Loucy (cell line): ENCODE measurements around the gene PLEKHD1.

Source experiments
- H2AFZ ChIP-seq: fragments of 200-600 bp; sonication (generic); 2 replicates; pipeline ENCODE4 v1.6.0; 2016; ENCODE audit warnings: antibody characterized with exemption, mild to moderate bottlenecking, low read length, moderate library complexity
- H3F3A ChIP-seq: fragments of 200-600 bp; 2 replicates; pipeline ENCODE4 v1.6.0; 2016; ENCODE audit warnings: antibody characterized with exemption, low read depth, mild to moderate bottlenecking
- H3K27me3 ChIP-seq: fragments of 200-600 bp; sonication (generic); 2 replicates; pipeline ENCODE4 v1.6.1; 2014; ENCODE audit warnings: low read length, mild to moderate bottlenecking; ENCODE audit not compliant: insufficient read depth, poor library complexity, severe bottlenecking
- H3K36me3 ChIP-seq: fragments of 200-600 bp; sonication (generic); 2 replicates; pipeline ENCODE4 v1.6.1; 2016; ENCODE audit warnings: low read length; ENCODE audit not compliant: insufficient read depth
- H3K4me1 ChIP-seq: fragments of 200-600 bp; sonication (generic); 2 replicates; pipeline ENCODE4 v1.5.1; 2014; ENCODE audit warnings: low read length, mild to moderate bottlenecking; ENCODE audit not compliant: insufficient read depth, poor library complexity, severe bottlenecking
- H3K4me2 ChIP-seq: fragments of 200-600 bp; sonication (generic); 2 replicates; pipeline ENCODE4 v1.6.0; 2014; ENCODE audit warnings: antibody characterized with exemption, low read length, low read depth, mild to moderate bottlenecking; ENCODE audit not compliant: poor library complexity, severe bottlenecking
- H3K4me3 ChIP-seq: fragments of 200-600 bp; sonication (generic); 2 replicates; pipeline ENCODE4 v1.5.1; 2014; ENCODE audit warnings: low read length, mild to moderate bottlenecking, mixed read lengths; ENCODE audit not compliant: poor library complexity, severe bottlenecking
- H3K79me2 ChIP-seq: fragments of 200-600 bp; sonication (generic); 2 replicates; pipeline ENCODE4 v1.6.1; 2014; ENCODE audit warnings: low read length; ENCODE audit not compliant: insufficient read depth
- H3K9ac ChIP-seq: fragments of 200-600 bp; sonication (generic); 2 replicates; pipeline ENCODE4 v1.6.0; 2014; ENCODE audit warnings: mild to moderate bottlenecking, low read depth, low read length, moderate library complexity; ENCODE audit not compliant: poor library complexity, severe bottlenecking
- H3K9me2 ChIP-seq: fragments of 200-600 bp; sonication (generic); replicated peaks from 2 replicates; pipeline ENCODE4 v1.6.1; 2016; ENCODE audit warnings: low read depth, low read length, mixed read lengths
- H3K9me3 ChIP-seq: fragments of 200-600 bp; sonication (generic); 2 replicates; pipeline ENCODE4 v1.6.1; 2014; ENCODE audit warnings: mild to moderate bottlenecking, antibody characterized with exemption, low read length, low read depth; ENCODE audit not compliant: insufficient read depth
- H4K20me1 ChIP-seq: fragments of 200-600 bp; sonication (generic); 2 replicates; pipeline ENCODE4 v1.6.0; 2014; ENCODE audit warnings: antibody characterized with exemption, low read length, mild to moderate bottlenecking; ENCODE audit not compliant: insufficient read depth, poor library complexity, severe bottlenecking
- CTCF ChIP-seq: fragments of 200-600 bp; sonication (generic); conservative IDR thresholded peaks from 2 replicates; pipeline ENCODE4 v1.5.1; 2014; ENCODE audit warnings: mild to moderate bottlenecking, antibody characterized with exemption, low read length
- EZH2phosphoT487 ChIP-seq: fragments of 200-600 bp; IDR thresholded peaks from 2 replicates; pipeline ENCODE4 v1.6.1; 2018; ENCODE audit warnings: antibody characterized with exemption, mild to moderate bottlenecking, moderate library complexity, borderline replicate concordance

The PLEKHD1 gene

GRCh38 chr14:69547701-69548348 is 63.3 kb downstream of the PLEKHD1 start:
- Histone ChIP-seq H3F3A (no peaks in the 10 kb centered on the region), H3K4me1 (no peaks in the 10 kb centered on the region), H3K79me2 (no peaks in the 10 kb centered on the region), H3K36me3 (no peaks in the 10 kb centered on the region), H3K4me2 (no peak overlapping the region), H3K9ac (no peak overlapping the region), H3K9me2 (no peaks in the 10 kb centered on the region), H2AFZ (no peak overlapping the region), H3K27me3 (no peaks in the 10 kb centered on the region), H3K9me3 (no peaks in the 10 kb centered on the region), H4K20me1 (no peaks in the 10 kb centered on the region), H3K4me3 (no peak overlapping the region)
- TF ChIP-seq CTCF (no peak), EZH2phosphoT487 (no peak)

GRCh38 chr14:69548566-69548965 is 64.0 kb downstream of the PLEKHD1 start:
- TF ChIP-seq EZH2phosphoT487 = no peak
- no peak for TF ChIP-seq CTCF
- Histone ChIP-seq H2AFZ (no peak overlapping the region), H3K9me3 (no peaks in the 10 kb centered on the region), H3K79me2 (no peaks in the 10 kb centered on the region), H3K4me2 (no peak overlapping the region), H4K20me1 (no peaks in the 10 kb centered on the region), H3K4me3 (no peak overlapping the region), H3F3A (no peaks in the 10 kb centered on the region), H3K9ac (no peak overlapping the region), H3K36me3 (no peaks in the 10 kb centered on the region), H3K4me1 (no peaks in the 10 kb centered on the region), H3K9me2 (no peaks in the 10 kb centered on the region), H3K27me3 (no peaks in the 10 kb centered on the region)

GRCh38 chr14:69551511-69551910 is 67.0 kb downstream of the PLEKHD1 start:
- no peaks in the 10 kb centered on the region for H3K9me2 ChIP-seq
- no peak overlapping the region for H3K4me2 ChIP-seq
- no peaks in the 10 kb centered on the region for H3K27me3 ChIP-seq
- H3F3A ChIP-seq = no peaks in the 10 kb centered on the region
- H3K4me3 ChIP-seq = no peak overlapping the region
- H3K79me2 ChIP-seq = no peaks in the 10 kb centered on the region
- no peaks in the 10 kb centered on the region for H4K20me1 ChIP-seq
- no peaks in the 10 kb centered on the region for H3K9me3 ChIP-seq
- TF ChIP-seq EZH2phosphoT487 = no peak
- no peak for TF ChIP-seq CTCF
- no peak overlapping the region for H2AFZ ChIP-seq
- H3K36me3 ChIP-seq = no peaks in the 10 kb centered on the region
- no peak overlapping the region for H3K9ac ChIP-seq
- no peaks in the 10 kb centered on the region for H3K4me1 ChIP-seq
